GM15510 (cell line): Measurements from ENCODE around the gene PET100.

Source experiments
- POLR2A ChIP-seq: IDR thresholded peaks from 3 replicates; pipeline ENCODE4 v1.6.1; 2011; ENCODE audit warnings: borderline replicate concordance; ENCODE audit not compliant: insufficient read length; ENCODE audit errors: extremely low read depth

The PET100 gene

GRCh38 chr19:7607212-7607873 lies 22.2 kb upstream of the PET100 start:
- no peak for TF ChIP-seq POLR2A

- no peak for TF ChIP-seq POLR2A
These were observed 21.6 kb upstream of the PET100 start for GRCh38 chr19:7607874-7608560.

GRCh38 chr19:7610491-7611240 lies 18.9 kb upstream of the PET100 start:
- no peak for TF ChIP-seq POLR2A

- no peak for TF ChIP-seq POLR2A
These were observed 17.9 kb upstream of the PET100 start for GRCh38 chr19:7611541-7612279.

GRCh38 chr19:7612282-7613274 lies 17.0 kb upstream of the PET100 start:
- TF ChIP-seq POLR2A = no peak

- no peak for TF ChIP-seq POLR2A
These were observed 14.5 kb upstream of the PET100 start for GRCh38 chr19:7614859-7615741.

GRCh38 chr19:7617172-7617571 lies 12.4 kb upstream of the PET100 start:
- no peak for TF ChIP-seq POLR2A

- no peak for TF ChIP-seq POLR2A
These were observed 11.9 kb upstream of the PET100 start for GRCh38 chr19:7617735-7618134.

GRCh38 chr19:7618348-7618747 lies 11.2 kb upstream of the PET100 start:
- no peak for TF ChIP-seq POLR2A

- TF ChIP-seq POLR2A = no peak
These were observed 10.7 kb upstream of the PET100 start for GRCh38 chr19:7618771-7619510.

GRCh38 chr19:7619671-7620441 lies 9.7 kb upstream of the PET100 start:
- no peak for TF ChIP-seq POLR2A
